IMR-90 (cell line): ENCODE measurements around the gene MEGF8. TPM values are rescaled to one million over a fixed set of nuclear protein-coding genes. Genes with fewer than 3 reads are reported as not detected.
A peak's percentile ranks its signal among the peaks of the same experiment; 100 is the strongest.

Experiments
- ATAC-seq: fragments of 200-7000 bp; cut with Tn5 transposase; 2 replicates; pipeline ENCODE4 v1.9.1; 2020; ENCODE audit warnings: low read depth, mild to moderate bottlenecking, moderate library complexity
- BruUV-seq: library from RNA; stranded (reverse); fragments of 400-500 nt; replicated peaks from 2 replicates; lab custom pipeline; 2021; lab: Mats Ljungman, UMichigan
- CTCF ChIA-PET: fragments of 300-600 bp; formaldehyde crosslinking; extraction: SDS; loops from one replicate; lab custom pipeline; 2021; ENCODE audit warnings: antibody characterized with exemption; lab: Yijun Ruan, JAX
- POLR2A ChIA-PET: fragments of 300-600 bp; sonication (Branson Sonifier 250); formaldehyde crosslinking; loops from one replicate; lab custom pipeline; 2022; ENCODE audit warnings: antibody characterized with exemption; ENCODE audit not compliant: unreplicated experiment; lab: Charles Lee
- DNase-seq: peaks from one replicate; pipeline ENCODE4 v3.0.0; 2013
- H2AFZ ChIP-seq: replicated peaks from 2 replicates; pipeline ENCODE3; 2013; ENCODE audit warnings: low read length, mild to moderate bottlenecking; ENCODE audit not compliant: poor library complexity
- H2AK5ac ChIP-seq: 2 replicates; pipeline ENCODE4 v1.6.1; 2013; ENCODE audit warnings: low read depth, low read length, inconsistent platforms
- H2AK9ac ChIP-seq: replicated peaks from 2 replicates; pipeline ENCODE3; 2013; ENCODE audit warnings: mild to moderate bottlenecking, low read depth, low read length, moderate library complexity; ENCODE audit not compliant: poor library complexity
- H2BK120ac ChIP-seq: 2 replicates; pipeline ENCODE4 v1.6.1; 2013; ENCODE audit warnings: low read depth, low read length, inconsistent platforms
- H2BK15ac ChIP-seq: 3 replicates; pipeline ENCODE4 v1.6.1; 2013; ENCODE audit warnings: low read depth, low read length, inconsistent platforms
- H2BK20ac ChIP-seq: 2 replicates; pipeline ENCODE4 v1.6.1; 2013; ENCODE audit warnings: low read depth, mild to moderate bottlenecking, inconsistent platforms, low read length, moderate library complexity
- H2BK5ac ChIP-seq: 2 replicates; pipeline ENCODE4 v1.6.1; 2013; ENCODE audit warnings: mild to moderate bottlenecking, low read depth, low read length, inconsistent platforms; ENCODE audit not compliant: poor library complexity, severe bottlenecking
- H3K14ac ChIP-seq: replicated peaks from 2 replicates; pipeline ENCODE4 v1.6.1; 2013; ENCODE audit warnings: low read depth, low read length, inconsistent platforms
- H3K18ac ChIP-seq: 2 replicates; pipeline ENCODE4 v1.6.1; 2013; ENCODE audit warnings: low read depth, low read length, control low read depth
- H3K23ac ChIP-seq: 2 replicates; pipeline ENCODE4 v1.6.1; 2013; ENCODE audit warnings: low read depth, low read length, inconsistent platforms
- H3K27ac ChIP-seq: 2 replicates; pipeline ENCODE4 v1.5.1; 2013; ENCODE audit warnings: mild to moderate bottlenecking, control low read depth, low read length; ENCODE audit not compliant: insufficient read depth
- H3K27me3 ChIP-seq: 2 replicates; pipeline ENCODE4 v1.6.1; 2013; ENCODE audit warnings: low read length; ENCODE audit not compliant: control insufficient read depth, insufficient read depth
- H3K36me3 ChIP-seq: 2 replicates; pipeline ENCODE4 v1.6.1; 2013; ENCODE audit warnings: low read length, mixed read lengths; ENCODE audit not compliant: control insufficient read depth, insufficient read depth
- H3K4ac ChIP-seq: 2 replicates; pipeline ENCODE4 v1.6.1; 2013; ENCODE audit warnings: low read depth, low read length, inconsistent platforms
- H3K4me1 ChIP-seq: 2 replicates; pipeline ENCODE4 v1.6.1; 2013; ENCODE audit warnings: low read length, mixed read lengths; ENCODE audit not compliant: control insufficient read depth, insufficient read depth
- H3K4me2 ChIP-seq: 2 replicates; pipeline ENCODE4 v1.6.1; 2013; ENCODE audit warnings: low read depth, mild to moderate bottlenecking, control low read depth, low read length, moderate library complexity
- H3K4me3 ChIP-seq: 2 replicates; pipeline ENCODE4 v1.5.1; 2013; ENCODE audit warnings: low read depth, mild to moderate bottlenecking, control low read depth, low read length, moderate library complexity; ENCODE audit not compliant: insufficient read depth
- H3K56ac ChIP-seq: 2 replicates; pipeline ENCODE4 v1.6.1; 2013; ENCODE audit warnings: low read length, inconsistent platforms; ENCODE audit not compliant: insufficient read depth; ENCODE audit errors: extremely low read depth
- H3K79me1 ChIP-seq, 2 experiments: 2 replicates each; pipeline ENCODE4 v1.6.1; 2013; ENCODE audit warnings: low read length in 2 of 2, inconsistent platforms in 1 of 2, low read depth in 1 of 2
- H3K9ac ChIP-seq: 2 replicates; pipeline ENCODE4 v1.6.1; 2013; ENCODE audit warnings: low read depth, low read length, control low read depth
- H3K9me1 ChIP-seq: 2 replicates; pipeline ENCODE4 v1.6.1; 2013; ENCODE audit warnings: low read length, inconsistent platforms; ENCODE audit not compliant: insufficient read depth
- H3K9me3 ChIP-seq: 2 replicates; pipeline ENCODE4 v1.6.1; 2013; ENCODE audit warnings: low read length; ENCODE audit not compliant: control insufficient read depth, insufficient read depth
- H4K20me1 ChIP-seq: 2 replicates; pipeline ENCODE4 v1.6.1; 2013; ENCODE audit warnings: low read length, inconsistent platforms; ENCODE audit not compliant: insufficient read depth
- H4K5ac ChIP-seq: 2 replicates; pipeline ENCODE4 v1.6.1; 2013; ENCODE audit warnings: mild to moderate bottlenecking, low read depth, low read length, control low read depth
- H4K8ac ChIP-seq, 2 experiments: 2 replicates each; pipeline ENCODE4 v1.6.1; 2013; ENCODE audit warnings: low read depth in 2 of 2, low read length in 2 of 2, control low read depth in 1 of 2, inconsistent platforms in 1 of 2
- H4K91ac ChIP-seq: 2 replicates; pipeline ENCODE4 v1.6.1; 2013; ENCODE audit warnings: low read depth, low read length, inconsistent platforms; ENCODE audit not compliant: insufficient read depth
- CEBPB ChIP-seq: IDR thresholded peaks from 2 replicates; pipeline ENCODE4 v1.6.1; 2012; ENCODE audit warnings: low read depth, low read length, improper control_type of control experiment
- CTCF ChIP-seq: conservative IDR thresholded peaks from 2 replicates; pipeline ENCODE4 v1.5.1; 2012; ENCODE audit warnings: mild to moderate bottlenecking, low read depth, low read length, improper control_type of control experiment
- MAFK ChIP-seq: IDR thresholded peaks from 2 replicates; pipeline ENCODE4 v1.6.1; 2012; ENCODE audit warnings: low read depth, low read length, improper control_type of control experiment
- MXI1 ChIP-seq: IDR thresholded peaks from 2 replicates; pipeline ENCODE4 v1.6.1; 2012; ENCODE audit warnings: low read depth, mild to moderate bottlenecking, low read length, moderate library complexity, borderline replicate concordance
- RAD21 ChIP-seq: IDR thresholded peaks from 2 replicates; pipeline ENCODE4 v1.6.1; 2012; ENCODE audit warnings: low read length, improper control_type of control experiment
- WGBS, 2 experiments: methylation state at CpG; one replicate each; pipeline versions ENCODE4 v1.1.5 to v1.1.7; 2013; ENCODE audit warnings: missing lambda C conversion rate in 2 of 2; ENCODE audit not compliant: insufficient read length in 1 of 2; ENCODE audit errors: extremely low coverage in 2 of 2; 5-methylcytosine and 5-hydroxymethylcytosine counted together
- dilution Hi-C: fragments of 300-500 bp; cut with HindIII; formaldehyde crosslinking; loops from one replicate; pipeline ENCODE4 v1.14.3; 2018; ENCODE audit warnings: low sequenced_read_pairs; ENCODE audit not compliant: unreplicated experiment
- in situ Hi-C: fragments of 300-500 bp; cut with MboI; formaldehyde crosslinking; loops from 3 replicates; pipeline ENCODE4 v1.14.3; 2019; ENCODE audit warnings: low sequenced_read_pairs, inconsistent platforms, mixed read lengths
- intact Hi-C: fragments of 100-400 bp; cut with micrococcal nuclease; formaldehyde crosslinking; loops from 2 replicates; pipeline ENCODE4 v1.10.0; 2022
- polyA plus RNA-seq, 3 experiments: library from polyadenylated mRNA; depleted of rRNA; stranded (reverse); fragments of >200 nt; gene quantifications; 2 replicates each; pipeline ENCODE4 v1.2.3, GENCODE V29; 2012; ENCODE audit warnings: low replicate concordance in 1 of 3
- total RNA-seq: library from RNA; depleted of rRNA; stranded (reverse); fragments of >200 nt; gene quantifications from 2 replicates; pipeline ENCODE4 v1.2.3, GENCODE V29; 2012

Gene MEGF8
- total and polyA plus RNA-seq, 2 of the 4 experiments (the other 2 are of a cell fraction) = 2.3 to 12.5 TPM

GRCh38 chr19:42323852-42324654 is 1.4 kb upstream of the MEGF8 start:
- 3% methylated on average over 32 of the region's 92 CpGs; no CpG with 5 or more reads in 1 of the 2 experiments for WGBS, 2 experiments
- Histone ChIP-seq H2AK9ac (no peak overlapping the region), H2BK15ac (no peak overlapping the region), H3K4me1 (peaks cover 2% of the 10 kb centered on the region), H3K23ac (no peak overlapping the region), H4K8ac (no peak overlapping the region), H2BK5ac (no peak overlapping the region), H3K4me2 (no peak overlapping the region), H3K56ac (no peak overlapping the region), H4K5ac (no peak overlapping the region), H3K9ac (no peak overlapping the region), H3K27me3 (peaks cover 30% of the 10 kb centered on the region), H4K91ac (no peak overlapping the region), H3K9me1 (peaks cover 2% of the 10 kb centered on the region; the same call in 1 of the 2 replicates), H3K4ac (no peak overlapping the region), H3K36me3 (no peaks in the 10 kb centered on the region), H3K18ac (no peak overlapping the region), H3K79me1 (peaks cover 10 to 35% of the 10 kb centered on the region in 2 experiments), H3K14ac (no peak overlapping the region), H3K9me3 (no peaks in the 10 kb centered on the region), H2BK120ac (no peak overlapping the region), H3K4me3 (no peak overlapping the region), H2AFZ (peak overlapping the region; percentile 59), H3K27ac (no peak overlapping the region), H2BK20ac (no peak overlapping the region), H2AK5ac (no peak overlapping the region), H4K20me1 (no peaks in the 10 kb centered on the region; the same call in 1 of the 2 replicates)
- dilution Hi-C loops = no loop called here
- ChIA-PET POLR2A (no interaction called here), CTCF (no interaction called here)
- TF ChIP-seq MAFK (no peak), MXI1 (no peak), CTCF (0 out of 2 replicates have a peak, but pooled peaks have one; percentile 16), CEBPB (no peak), RAD21 (no peak)
- BruUV-seq = no TSS peak
- intact Hi-C loops = no loop called here
- in situ Hi-C loops = loop anchor here (10.0 kb wide), 1 partner anchor 189 kb away; the partner anchor contains the start of gene POU2F2
- ATAC-seq (no peak), DNase-seq (no peak)
